ENCODE measurements around the gene POC1A.
"Not testable (repeated sequence)": the region's sequence is repeated elsewhere in the genome, so short reads cannot be mapped to it uniquely, and the experiment has no call there.

The POC1A gene

GRCh38 chr3:52184690-52185089 lies 30.5 kb upstream of the POC1A start:
- H3K4me3 ChIP-seq (ENCODE audit: low read depth, low read length): no peak overlapping the region

GRCh38 chr3:52183786-52184445 lies 29.7 kb upstream of the POC1A start:
- no peak overlapping the region for H3K4me3 ChIP-seq (ENCODE audit: low read depth, low read length)

- no peak overlapping the region for H3K4me3 ChIP-seq (ENCODE audit: low read depth, low read length)
These were observed 28.5 kb upstream of the POC1A start for GRCh38 chr3:52182691-52183090.

GRCh38 chr3:52182196-52182595 lies 28.0 kb upstream of the POC1A start:
- H3K4me3 ChIP-seq (ENCODE audit: low read depth, low read length): no peak overlapping the region

GRCh38 chr3:52181543-52181942 lies 27.3 kb upstream of the POC1A start:
- no peak overlapping the region for H3K4me3 ChIP-seq (ENCODE audit: low read depth, low read length)

- H3K4me3 ChIP-seq (ENCODE audit: low read depth, low read length): no peak overlapping the region
These were observed 24.3 kb upstream of the POC1A start for GRCh38 chr3:52178537-52178936.

- H3K4me3 ChIP-seq (ENCODE audit: low read depth, low read length): not testable (repeated sequence)
These were observed 23.9 kb upstream of the POC1A start for GRCh38 chr3:52178126-52178525.

- no peak overlapping the region for H3K4me3 ChIP-seq (ENCODE audit: low read depth, low read length)
These were observed 23.4 kb upstream of the POC1A start for GRCh38 chr3:52177701-52178042.

- H3K4me3 ChIP-seq (ENCODE audit: low read depth, low read length): no peak overlapping the region
These were observed 22.9 kb upstream of the POC1A start for GRCh38 chr3:52176951-52177700.

GRCh38 chr3:52176180-52176752 lies 22.0 kb upstream of the POC1A start:
- no peak overlapping the region for H3K4me3 ChIP-seq (ENCODE audit: low read depth, low read length)

- H3K4me3 ChIP-seq (ENCODE audit: low read depth, low read length): no peak overlapping the region
These were observed 21.4 kb upstream of the POC1A start for GRCh38 chr3:52175416-52176179.

GRCh38 chr3:52174896-52175295 lies 20.7 kb upstream of the POC1A start:
- no peak overlapping the region for H3K4me3 ChIP-seq (ENCODE audit: low read depth, low read length)

GRCh38 chr3:52173101-52173500 lies 18.9 kb upstream of the POC1A start:
- H3K4me3 ChIP-seq (ENCODE audit: low read depth, low read length): no peak overlapping the region

GRCh38 chr3:52172262-52172757 lies 18.1 kb upstream of the POC1A start:
- H3K4me3 ChIP-seq (ENCODE audit: low read depth, low read length): no peak overlapping the region

- H3K4me3 ChIP-seq (ENCODE audit: low read depth, low read length): no peak overlapping the region
These were observed 17.5 kb upstream of the POC1A start for GRCh38 chr3:52171514-52172261.

- not testable (repeated sequence) for H3K4me3 ChIP-seq (ENCODE audit: low read depth, low read length)
These were observed 16.0 kb upstream of the POC1A start for GRCh38 chr3:52170217-52170616.

- no peak overlapping the region for H3K4me3 ChIP-seq (ENCODE audit: low read depth, low read length)
These were observed 13.0 kb upstream of the POC1A start for GRCh38 chr3:52167240-52167639.

GRCh38 chr3:52162250-52162872 lies 8.1 kb upstream of the POC1A start:
- H3K4me3 ChIP-seq (ENCODE audit: low read depth, low read length): no peak overlapping the region

- H3K4me3 ChIP-seq (ENCODE audit: low read depth, low read length): no peak overlapping the region
These were observed 5.3 kb upstream of the POC1A start for GRCh38 chr3:52159503-52159902.

- H3K4me3 ChIP-seq (ENCODE audit: low read depth, low read length): no peak overlapping the region
These were observed 1.7 kb upstream of the POC1A start for GRCh38 chr3:52155912-52156311.

Measured in iPS-11a (cell line).